IMR-90 (cell line): ENCODE data around the gene NOC2L. TPM values are rescaled to one million over a fixed set of nuclear protein-coding genes. Genes with fewer than 3 reads are reported as not detected.

Experiments
- ATAC-seq: fragments of 200-7000 bp; cut with Tn5 transposase; 2 replicates; pipeline ENCODE4 v1.9.1; 2020; ENCODE audit warnings: low read depth, mild to moderate bottlenecking, moderate library complexity
- BruUV-seq: library from RNA; stranded (reverse); fragments of 400-500 nt; replicated peaks from 2 replicates; lab custom pipeline; 2021; lab: Mats Ljungman, UMichigan
- CTCF ChIA-PET: fragments of 300-600 bp; formaldehyde crosslinking; extraction: SDS; loops from one replicate; lab custom pipeline; 2021; ENCODE audit warnings: antibody characterized with exemption; lab: Yijun Ruan, JAX
- POLR2A ChIA-PET: fragments of 300-600 bp; sonication (Branson Sonifier 250); formaldehyde crosslinking; loops from one replicate; lab custom pipeline; 2022; ENCODE audit warnings: antibody characterized with exemption; ENCODE audit not compliant: unreplicated experiment; lab: Charles Lee
- DNase-seq: peaks from one replicate; pipeline ENCODE4 v3.0.0; 2013
- H2AFZ ChIP-seq: replicated peaks from 2 replicates; pipeline ENCODE3; 2013; ENCODE audit warnings: low read length, mild to moderate bottlenecking; ENCODE audit not compliant: poor library complexity
- H2AK5ac ChIP-seq: 2 replicates; pipeline ENCODE4 v1.6.1; 2013; ENCODE audit warnings: low read depth, low read length, inconsistent platforms
- H2AK9ac ChIP-seq: replicated peaks from 2 replicates; pipeline ENCODE3; 2013; ENCODE audit warnings: mild to moderate bottlenecking, low read depth, low read length, moderate library complexity; ENCODE audit not compliant: poor library complexity
- H2BK120ac ChIP-seq: 2 replicates; pipeline ENCODE4 v1.6.1; 2013; ENCODE audit warnings: low read depth, low read length, inconsistent platforms
- H2BK15ac ChIP-seq: 3 replicates; pipeline ENCODE4 v1.6.1; 2013; ENCODE audit warnings: low read depth, low read length, inconsistent platforms
- H2BK20ac ChIP-seq: 2 replicates; pipeline ENCODE4 v1.6.1; 2013; ENCODE audit warnings: low read depth, mild to moderate bottlenecking, inconsistent platforms, low read length, moderate library complexity
- H2BK5ac ChIP-seq: 2 replicates; pipeline ENCODE4 v1.6.1; 2013; ENCODE audit warnings: mild to moderate bottlenecking, low read depth, low read length, inconsistent platforms; ENCODE audit not compliant: poor library complexity, severe bottlenecking
- H3K14ac ChIP-seq: replicated peaks from 2 replicates; pipeline ENCODE4 v1.6.1; 2013; ENCODE audit warnings: low read depth, low read length, inconsistent platforms
- H3K18ac ChIP-seq: 2 replicates; pipeline ENCODE4 v1.6.1; 2013; ENCODE audit warnings: low read depth, low read length, control low read depth
- H3K23ac ChIP-seq: 2 replicates; pipeline ENCODE4 v1.6.1; 2013; ENCODE audit warnings: low read depth, low read length, inconsistent platforms
- H3K27ac ChIP-seq: 2 replicates; pipeline ENCODE4 v1.5.1; 2013; ENCODE audit warnings: mild to moderate bottlenecking, control low read depth, low read length; ENCODE audit not compliant: insufficient read depth
- H3K27me3 ChIP-seq: 2 replicates; pipeline ENCODE4 v1.6.1; 2013; ENCODE audit warnings: low read length; ENCODE audit not compliant: control insufficient read depth, insufficient read depth
- H3K36me3 ChIP-seq: 2 replicates; pipeline ENCODE4 v1.6.1; 2013; ENCODE audit warnings: low read length, mixed read lengths; ENCODE audit not compliant: control insufficient read depth, insufficient read depth
- H3K4ac ChIP-seq: 2 replicates; pipeline ENCODE4 v1.6.1; 2013; ENCODE audit warnings: low read depth, low read length, inconsistent platforms
- H3K4me1 ChIP-seq: 2 replicates; pipeline ENCODE4 v1.6.1; 2013; ENCODE audit warnings: low read length, mixed read lengths; ENCODE audit not compliant: control insufficient read depth, insufficient read depth
- H3K4me2 ChIP-seq: 2 replicates; pipeline ENCODE4 v1.6.1; 2013; ENCODE audit warnings: low read depth, mild to moderate bottlenecking, control low read depth, low read length, moderate library complexity
- H3K4me3 ChIP-seq: 2 replicates; pipeline ENCODE4 v1.5.1; 2013; ENCODE audit warnings: low read depth, mild to moderate bottlenecking, control low read depth, low read length, moderate library complexity; ENCODE audit not compliant: insufficient read depth
- H3K56ac ChIP-seq: 2 replicates; pipeline ENCODE4 v1.6.1; 2013; ENCODE audit warnings: low read length, inconsistent platforms; ENCODE audit not compliant: insufficient read depth; ENCODE audit errors: extremely low read depth
- H3K79me1 ChIP-seq, 2 experiments: 2 replicates each; pipeline ENCODE4 v1.6.1; 2013; ENCODE audit warnings: low read length in 2 of 2, inconsistent platforms in 1 of 2, low read depth in 1 of 2
- H3K9ac ChIP-seq: 2 replicates; pipeline ENCODE4 v1.6.1; 2013; ENCODE audit warnings: low read depth, low read length, control low read depth
- H3K9me1 ChIP-seq: 2 replicates; pipeline ENCODE4 v1.6.1; 2013; ENCODE audit warnings: low read length, inconsistent platforms; ENCODE audit not compliant: insufficient read depth
- H3K9me3 ChIP-seq: 2 replicates; pipeline ENCODE4 v1.6.1; 2013; ENCODE audit warnings: low read length; ENCODE audit not compliant: control insufficient read depth, insufficient read depth
- H4K20me1 ChIP-seq: 2 replicates; pipeline ENCODE4 v1.6.1; 2013; ENCODE audit warnings: low read length, inconsistent platforms; ENCODE audit not compliant: insufficient read depth
- H4K5ac ChIP-seq: 2 replicates; pipeline ENCODE4 v1.6.1; 2013; ENCODE audit warnings: mild to moderate bottlenecking, low read depth, low read length, control low read depth
- H4K8ac ChIP-seq, 2 experiments: 2 replicates each; pipeline ENCODE4 v1.6.1; 2013; ENCODE audit warnings: low read depth in 2 of 2, low read length in 2 of 2, control low read depth in 1 of 2, inconsistent platforms in 1 of 2
- H4K91ac ChIP-seq: 2 replicates; pipeline ENCODE4 v1.6.1; 2013; ENCODE audit warnings: low read depth, low read length, inconsistent platforms; ENCODE audit not compliant: insufficient read depth
- FOS ChIP-seq: fragments of 150-350 bp; IDR thresholded peaks from 2 replicates; pipeline ENCODE4 v1.6.1; 2016; ENCODE audit warnings: low read depth, low read length
- USF2 ChIP-seq: fragments of 150-350 bp; IDR thresholded peaks from 2 replicates; pipeline ENCODE4 v1.6.1; 2017; ENCODE audit warnings: mild to moderate bottlenecking, antibody characterized with exemption, low read length, low read depth
- WGBS, 2 experiments: methylation state at CpG; one replicate each; pipeline versions ENCODE4 v1.1.5 to v1.1.7; 2013; ENCODE audit warnings: missing lambda C conversion rate in 2 of 2; ENCODE audit not compliant: insufficient read length in 1 of 2; ENCODE audit errors: extremely low coverage in 2 of 2; 5-methylcytosine and 5-hydroxymethylcytosine counted together
- dilution Hi-C: fragments of 300-500 bp; cut with HindIII; formaldehyde crosslinking; loops from one replicate; pipeline ENCODE4 v1.14.3; 2018; ENCODE audit warnings: low sequenced_read_pairs; ENCODE audit not compliant: unreplicated experiment
- in situ Hi-C: fragments of 300-500 bp; cut with MboI; formaldehyde crosslinking; loops from 3 replicates; pipeline ENCODE4 v1.14.3; 2019; ENCODE audit warnings: low sequenced_read_pairs, inconsistent platforms, mixed read lengths
- intact Hi-C: fragments of 100-400 bp; cut with micrococcal nuclease; formaldehyde crosslinking; loops from 2 replicates; pipeline ENCODE4 v1.10.0; 2022
- polyA plus RNA-seq, 3 experiments: library from polyadenylated mRNA; depleted of rRNA; stranded (reverse); fragments of >200 nt; gene quantifications; 2 replicates each; pipeline ENCODE4 v1.2.3, GENCODE V29; 2012; ENCODE audit warnings: low replicate concordance in 1 of 3
- total RNA-seq: library from RNA; depleted of rRNA; stranded (reverse); fragments of >200 nt; gene quantifications from 2 replicates; pipeline ENCODE4 v1.2.3, GENCODE V29; 2012

NOC2L gene
- total and polyA plus RNA-seq, 2 of the 4 experiments (the other 2 are of a cell fraction), result 74.2 to 106 TPM

GRCh38 chr1:914131-914890 lies 44.7 kb downstream of the NOC2L start:
- H2BK20ac ChIP-seq, result no peak overlapping the region
- H3K18ac ChIP-seq, result no peak overlapping the region
- no peak overlapping the region for H4K8ac ChIP-seq
- H3K4me3 ChIP-seq, result no peak overlapping the region
- H3K36me3 ChIP-seq, result no peaks in the 10 kb centered on the region
- H3K56ac ChIP-seq, result no peak overlapping the region
- H3K4ac ChIP-seq, result no peak overlapping the region
- 88% methylated on average over 6 of the region's 21 CpGs; no CpG with 5 or more reads in 1 of the 2 experiments for WGBS, 2 experiments
- no peak overlapping the region for H2BK120ac ChIP-seq
- intact Hi-C loops (no loop called here), dilution Hi-C loops (no loop called here), in situ Hi-C loops (loop anchor here (5.0 kb wide), 1 partner anchor 43 kb away; the partner anchor contains the start of gene NOC2L)
- no peak for DNase-seq
- no peak overlapping the region for H4K5ac ChIP-seq
- TF ChIP-seq FOS (no peak), USF2 (no peak)
- H3K14ac ChIP-seq, result no peak overlapping the region
- H2AK9ac ChIP-seq, result no peak overlapping the region
- H3K27ac ChIP-seq, result no peak overlapping the region
- peaks cover 22% of the 10 kb centered on the region for H3K4me1 ChIP-seq
- no peak overlapping the region for H2BK15ac ChIP-seq
- no peak for ATAC-seq
- BruUV-seq, result no TSS peak
- no peaks in the 10 kb centered on the region for H3K79me1 ChIP-seq
- H3K4me2 ChIP-seq, result no peak overlapping the region
- CTCF ChIA-PET, result interaction anchor here (0.9 kb wide), 1 partner anchor 10 kb away, joined by 4 read pairs; no protein-coding TSS in a partner anchor
- no peak overlapping the region for H4K91ac ChIP-seq
- no peak overlapping the region for H2BK5ac ChIP-seq
- H3K9me3 ChIP-seq, result no peaks in the 10 kb centered on the region
- POLR2A ChIA-PET, result no interaction called here
- no peak overlapping the region for H3K9ac ChIP-seq
- no peaks in the 10 kb centered on the region for H3K9me1 ChIP-seq
- no peaks in the 10 kb centered on the region; the same call in 1 of the 2 replicates for H4K20me1 ChIP-seq
- no peak overlapping the region for H2AFZ ChIP-seq
- no peaks in the 10 kb centered on the region; the same call in 1 of the 2 replicates for H3K27me3 ChIP-seq
- no peak overlapping the region for H2AK5ac ChIP-seq
- no peak overlapping the region for H3K23ac ChIP-seq
